ENCODE data around the gene CDIPT. TPM values are rescaled to one million over a fixed set of nuclear protein-coding genes. Genes with fewer than 3 reads are reported as not detected.

CDIPT gene
- total and polyA plus RNA-seq, 2 of the 13 experiments (the other 11 are each of a cell fraction or from before 2014, with no cell fraction given), result 54.9 to 97.5 TPM

DNA sequence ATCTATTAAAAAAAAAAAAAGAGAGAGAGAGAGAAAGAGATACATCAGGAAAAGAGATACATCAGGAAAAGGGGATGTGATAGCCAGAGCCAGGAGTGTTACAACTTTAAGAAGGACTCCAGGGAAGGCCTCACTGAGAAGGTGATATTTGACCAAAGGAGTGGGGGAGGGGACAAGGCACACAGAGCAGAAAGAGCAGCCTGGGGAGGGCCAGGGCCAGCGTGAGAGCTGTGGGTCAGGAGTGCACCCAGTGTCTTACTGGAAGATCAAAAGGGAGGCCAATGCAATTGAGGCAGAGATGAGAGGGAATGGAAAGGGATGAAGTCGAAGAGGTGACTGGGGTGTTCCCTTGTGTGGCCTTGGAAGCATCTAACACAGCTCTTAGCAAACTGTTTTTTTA lies 44.9 kb upstream of the CDIPT start (continued):
- TF ChIP-seq POLR2A (IDR thresholded peaks at IDR 0.05; ENCODE audit: insufficient read depth in 1 of 2, low read depth in 2 of 2, low read length in 2 of 2), result peak in 1 of 2 experiments; percentile 39; a peak in 1 of 4 replicates
- TF ChIP-seq, protein P1, sequence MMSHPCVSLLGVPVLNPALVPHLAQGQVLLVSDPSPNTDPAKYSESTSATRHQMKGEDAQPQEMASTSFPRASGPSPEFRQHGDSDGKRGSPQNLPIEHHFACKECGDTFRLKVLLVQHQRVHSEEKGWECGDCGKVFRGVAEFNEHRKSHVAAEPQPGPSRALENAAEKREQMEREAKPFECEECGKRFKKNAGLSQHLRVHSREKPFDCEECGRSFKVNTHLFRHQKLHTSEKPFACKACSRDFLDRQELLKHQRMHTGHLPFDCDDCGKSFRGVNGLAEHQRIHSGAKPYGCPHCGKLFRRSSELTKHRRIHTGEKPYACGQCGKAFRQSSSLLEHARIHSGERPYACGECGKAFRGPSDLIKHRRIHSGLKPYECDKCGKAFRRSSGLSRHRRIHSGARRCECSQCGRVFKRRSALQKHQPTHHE (CRISPR knock-in tag; IDR thresholded peaks at IDR 0.05; ENCODE audit: borderline replicate concordance), result no peak
- TF ChIP-seq ZNF777 (CRISPR knock-in tag; IDR thresholded peaks at IDR 0.05), result no peak
- TF ChIP-seq NFE2L1 (CRISPR knock-in tag; IDR thresholded peaks at IDR 0.05; ENCODE audit: borderline replicate concordance), result no peak
- TF ChIP-seq RBM22 (optimal IDR thresholded peaks at IDR 0.05; ENCODE audit: low read length), result peak; percentile 87
- TF ChIP-seq, protein P2, sequence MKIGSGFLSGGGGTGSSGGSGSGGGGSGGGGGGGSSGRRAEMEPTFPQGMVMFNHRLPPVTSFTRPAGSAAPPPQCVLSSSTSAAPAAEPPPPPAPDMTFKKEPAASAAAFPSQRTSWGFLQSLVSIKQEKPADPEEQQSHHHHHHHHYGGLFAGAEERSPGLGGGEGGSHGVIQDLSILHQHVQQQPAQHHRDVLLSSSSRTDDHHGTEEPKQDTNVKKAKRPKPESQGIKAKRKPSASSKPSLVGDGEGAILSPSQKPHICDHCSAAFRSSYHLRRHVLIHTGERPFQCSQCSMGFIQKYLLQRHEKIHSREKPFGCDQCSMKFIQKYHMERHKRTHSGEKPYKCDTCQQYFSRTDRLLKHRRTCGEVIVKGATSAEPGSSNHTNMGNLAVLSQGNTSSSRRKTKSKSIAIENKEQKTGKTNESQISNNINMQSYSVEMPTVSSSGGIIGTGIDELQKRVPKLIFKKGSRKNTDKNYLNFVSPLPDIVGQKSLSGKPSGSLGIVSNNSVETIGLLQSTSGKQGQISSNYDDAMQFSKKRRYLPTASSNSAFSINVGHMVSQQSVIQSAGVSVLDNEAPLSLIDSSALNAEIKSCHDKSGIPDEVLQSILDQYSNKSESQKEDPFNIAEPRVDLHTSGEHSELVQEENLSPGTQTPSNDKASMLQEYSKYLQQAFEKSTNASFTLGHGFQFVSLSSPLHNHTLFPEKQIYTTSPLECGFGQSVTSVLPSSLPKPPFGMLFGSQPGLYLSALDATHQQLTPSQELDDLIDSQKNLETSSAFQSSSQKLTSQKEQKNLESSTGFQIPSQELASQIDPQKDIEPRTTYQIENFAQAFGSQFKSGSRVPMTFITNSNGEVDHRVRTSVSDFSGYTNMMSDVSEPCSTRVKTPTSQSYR (CRISPR knock-in tag; IDR thresholded peaks at IDR 0.05; ENCODE audit: borderline replicate concordance), result peak; percentile 71
- no peak for TF ChIP-seq PAX8 (CRISPR knock-in tag; IDR thresholded peaks at IDR 0.05; ENCODE audit: borderline replicate concordance)
- no peak for TF ChIP-seq ARNT (IDR thresholded peaks at IDR 0.05)

DNA sequence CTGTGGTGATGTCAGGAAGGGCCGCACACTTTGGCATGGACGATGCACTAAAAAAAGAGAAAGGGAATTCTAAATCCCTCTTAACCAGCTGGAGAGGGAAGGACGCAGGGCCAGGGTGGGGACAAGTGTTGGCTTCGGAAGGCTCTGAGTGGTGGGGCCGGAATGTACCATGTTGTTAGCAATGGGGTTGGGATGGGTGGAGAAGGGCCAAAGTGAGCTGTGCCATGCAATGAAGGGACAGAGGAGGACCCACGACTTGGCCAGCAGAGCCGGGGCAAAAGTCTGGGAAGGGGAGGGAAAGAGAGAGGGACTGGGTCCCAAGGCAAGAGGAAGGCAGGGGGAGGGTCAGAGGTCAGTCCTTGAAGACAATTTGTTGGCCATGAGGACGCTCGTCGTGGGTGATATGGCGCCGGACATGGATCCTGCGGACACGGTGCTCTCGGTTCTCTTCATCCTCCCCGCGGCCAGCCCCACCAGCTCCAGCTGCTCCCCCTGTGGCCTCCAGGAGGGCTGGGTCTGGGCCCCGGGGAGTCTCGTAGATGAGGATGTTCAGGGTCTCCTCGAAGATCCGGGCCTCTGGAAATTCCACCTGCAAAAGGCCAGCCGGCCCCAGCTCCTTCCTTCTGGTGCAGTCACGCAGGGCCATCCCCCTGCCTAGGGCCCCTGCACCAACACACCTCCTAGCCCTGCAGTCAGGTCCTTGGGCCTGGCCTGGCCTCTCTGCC lies 43.7 kb upstream of the CDIPT start:
- H2AFZ ChIP-seq (ENCODE audit: low read length), result no peak overlapping the region
- WGBS (ENCODE audit: low lambda C conversion rate), result 93% methylated on average over 23 of the region's 23 CpGs
- peak; percentile 15; the same call in 2 of the 3 replicates for ATAC-seq
- H3K9ac ChIP-seq (ENCODE audit: insufficient read depth, low read depth, low read length), result no peak overlapping the region
- no peak for DNase-seq (ENCODE audit: low spot score)
- no peak overlapping the region for H3K27ac ChIP-seq (ENCODE audit: extremely low read length, insufficient read depth, low read length)
- H3K4me2 ChIP-seq (ENCODE audit: low read depth, low read length), result no peak overlapping the region
- H3K79me2 ChIP-seq (ENCODE audit: insufficient read depth, low read length), result peaks cover 11% of the 10 kb centered on the region
- POLR2A ChIA-PET, result interaction anchor here (1.0 to 1.2 kb wide), 3 partner anchors 9 to 67 kb away, joined by 3 to 4 read pairs (median 3); partner anchors contain the start of genes KCTD13 and TAOK2
- peaks cover 1 to 10% of the 10 kb centered on the region in 2 experiments; a peak in 2 of 5 replicates for H3K36me3 ChIP-seq (replicated peaks in 1 of 2; ENCODE audit: control insufficient read depth in 1 of 2, insufficient read depth in 2 of 2, low read length in 2 of 2)
- BruUV-seq (replicated peaks), result no TSS peak
- FAIRE-seq, result no peak
- CTCF ChIA-PET (ENCODE audit: low intra/inter-chr PET ratio, low total read pairs), result no interaction called here
- H4K20me1 ChIP-seq (ENCODE audit: insufficient read depth, low read length), result no peaks in the 10 kb centered on the region
- intact Hi-C loops (cut with micrococcal nuclease; ENCODE audit: unreplicated experiment), result no loop called here
- in situ Hi-C loops (cut with HindIII; ENCODE audit: extremely low pct_ligation_motif_present, low pct_unique_long_range_greater_than_20kb), result no loop called here
- H3K4me1 ChIP-seq (ENCODE audit: insufficient read depth, low read length), result peaks cover 24% of the 10 kb centered on the region
- no peak overlapping the region for H3K4me3 ChIP-seq (replicated peaks in 1 of 3; ENCODE audit: insufficient read depth in 1 of 3, low read depth in 2 of 3, low read length in 3 of 3)
- no peaks in the 10 kb centered on the region for H3K27me3 ChIP-seq (ENCODE audit: control insufficient read depth in 1 of 2, insufficient read depth in 2 of 2, low read length in 2 of 2)
- H3K9me3 ChIP-seq (ENCODE audit: low read length), result no peaks in the 10 kb centered on the region
- TF ChIP-seq ZNF3 (CRISPR knock-in tag; IDR thresholded peaks at IDR 0.05) (no peak), AGO2 (optimal IDR thresholded peaks at IDR 0.05; ENCODE audit: low read depth, low read length) (peak; percentile 89), SOX5 (CRISPR knock-in tag; IDR thresholded peaks at IDR 0.05; ENCODE audit: borderline replicate concordance) (no peak), FIP1L1 (IDR thresholded peaks at IDR 0.05; ENCODE audit: borderline replicate concordance, insufficient read depth, low read depth, low read length) (no peak), RBM22 (optimal IDR thresholded peaks at IDR 0.05; ENCODE audit: low read length) (peak; percentile 42)
- TF ChIP-seq, protein P3, sequence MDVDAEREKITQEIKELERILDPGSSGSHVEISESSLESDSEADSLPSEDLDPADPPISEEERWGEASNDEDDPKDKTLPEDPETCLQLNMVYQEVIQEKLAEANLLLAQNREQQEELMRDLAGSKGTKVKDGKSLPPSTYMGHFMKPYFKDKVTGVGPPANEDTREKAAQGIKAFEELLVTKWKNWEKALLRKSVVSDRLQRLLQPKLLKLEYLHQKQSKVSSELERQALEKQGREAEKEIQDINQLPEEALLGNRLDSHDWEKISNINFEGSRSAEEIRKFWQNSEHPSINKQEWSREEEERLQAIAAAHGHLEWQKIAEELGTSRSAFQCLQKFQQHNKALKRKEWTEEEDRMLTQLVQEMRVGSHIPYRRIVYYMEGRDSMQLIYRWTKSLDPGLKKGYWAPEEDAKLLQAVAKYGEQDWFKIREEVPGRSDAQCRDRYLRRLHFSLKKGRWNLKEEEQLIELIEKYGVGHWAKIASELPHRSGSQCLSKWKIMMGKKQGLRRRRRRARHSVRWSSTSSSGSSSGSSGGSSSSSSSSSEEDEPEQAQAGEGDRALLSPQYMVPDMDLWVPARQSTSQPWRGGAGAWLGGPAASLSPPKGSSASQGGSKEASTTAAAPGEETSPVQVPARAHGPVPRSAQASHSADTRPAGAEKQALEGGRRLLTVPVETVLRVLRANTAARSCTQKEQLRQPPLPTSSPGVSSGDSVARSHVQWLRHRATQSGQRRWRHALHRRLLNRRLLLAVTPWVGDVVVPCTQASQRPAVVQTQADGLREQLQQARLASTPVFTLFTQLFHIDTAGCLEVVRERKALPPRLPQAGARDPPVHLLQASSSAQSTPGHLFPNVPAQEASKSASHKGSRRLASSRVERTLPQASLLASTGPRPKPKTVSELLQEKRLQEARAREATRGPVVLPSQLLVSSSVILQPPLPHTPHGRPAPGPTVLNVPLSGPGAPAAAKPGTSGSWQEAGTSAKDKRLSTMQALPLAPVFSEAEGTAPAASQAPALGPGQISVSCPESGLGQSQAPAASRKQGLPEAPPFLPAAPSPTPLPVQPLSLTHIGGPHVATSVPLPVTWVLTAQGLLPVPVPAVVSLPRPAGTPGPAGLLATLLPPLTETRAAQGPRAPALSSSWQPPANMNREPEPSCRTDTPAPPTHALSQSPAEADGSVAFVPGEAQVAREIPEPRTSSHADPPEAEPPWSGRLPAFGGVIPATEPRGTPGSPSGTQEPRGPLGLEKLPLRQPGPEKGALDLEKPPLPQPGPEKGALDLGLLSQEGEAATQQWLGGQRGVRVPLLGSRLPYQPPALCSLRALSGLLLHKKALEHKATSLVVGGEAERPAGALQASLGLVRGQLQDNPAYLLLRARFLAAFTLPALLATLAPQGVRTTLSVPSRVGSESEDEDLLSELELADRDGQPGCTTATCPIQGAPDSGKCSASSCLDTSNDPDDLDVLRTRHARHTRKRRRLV (CRISPR knock-in tag; IDR thresholded peaks at IDR 0.05), result no peak
